Cardiac fibroblast (primary cell): ENCODE data around the gene TRUB2.

Experiments
- DNase-seq, 2 donors: peaks; one replicate each; pipeline versions ENCODE4 v3.0.0 to v3.0.0-alpha.2; 2010; ENCODE audit warnings: low read depth in 2 of 2
- H3K4me3 ChIP-seq, 2 donors: replicated peaks in 1 of 2; 1 replicate in 1 of 2; 2 replicates in 1 of 2; pipeline ENCODE4 v1.5.1; 2011; ENCODE audit warnings: low read depth in 2 of 2, low read length in 2 of 2, mild to moderate bottlenecking in 2 of 2, moderate library complexity in 1 of 2
- CTCF ChIP-seq: IDR thresholded peaks from one replicate; pipeline ENCODE4 v1.5.1; 2011; ENCODE audit warnings: low read depth, mild to moderate bottlenecking, low read length, inconsistent platforms

The TRUB2 gene

GRCh38 chr9:128355451-128355850 lies 33.2 kb upstream of the TRUB2 start:
- no peak for TF ChIP-seq CTCF
- H3K4me3 ChIP-seq = no peak overlapping the region
- no peak for DNase-seq

- no peak for DNase-seq
- no peak overlapping the region for H3K4me3 ChIP-seq
- no peak for TF ChIP-seq CTCF
Measured at GRCh38 chr9:128349772-128350171, 27.5 kb upstream of the TRUB2 start.

- DNase-seq = no peak
- H3K4me3 ChIP-seq = no peak overlapping the region
- TF ChIP-seq CTCF = no peak
Measured at GRCh38 chr9:128349125-128349524, 26.9 kb upstream of the TRUB2 start.

GRCh38 chr9:128344931-128345605 lies 22.8 kb upstream of the TRUB2 start:
- H3K4me3 ChIP-seq = no peak overlapping the region
- no peak for DNase-seq
- no peak for TF ChIP-seq CTCF

- no peak for DNase-seq
- no peak for TF ChIP-seq CTCF
- H3K4me3 ChIP-seq = no peak overlapping the region
Measured at GRCh38 chr9:128343855-128344254, 21.6 kb upstream of the TRUB2 start.

- DNase-seq = no peak
- TF ChIP-seq CTCF = no peak
- H3K4me3 ChIP-seq = no peak overlapping the region
Measured at GRCh38 chr9:128342971-128343680, 20.9 kb upstream of the TRUB2 start.
